ENCODE data around the gene ZIC4.

GRCh38 chr3:147426931-147427330 lies 20.6 kb upstream of the ZIC4 start:
- TF ChIP-seq CTCF (conservative IDR thresholded peaks at IDR 0.05 in 1 of 2, IDR thresholded peaks at IDR 0.05 in 1 of 2; ENCODE audit: extremely low read depth in 1 of 2, insufficient read depth in 1 of 2, low read depth in 1 of 2, low read length in 2 of 2) (no peak), EZH2 (IDR thresholded peaks at IDR 0.05; ENCODE audit: borderline replicate concordance, low read length) (no peak)
